H1 (cell line): Measurements from ENCODE around the gene GTSF1L. TPM values are rescaled to one million over a fixed set of nuclear protein-coding genes. Genes with fewer than 3 reads are reported as not detected.

Experiments
- CTCF ChIA-PET: fragments of 300-600 bp; sonication (Branson Sonifier 250); formaldehyde crosslinking; loops from one replicate; lab custom pipeline; 2021; ENCODE audit not compliant: partially characterized antibody; lab: Charles Lee
- POLR2A ChIA-PET: fragments of 300-600 bp; sonication (Branson Sonifier 250); formaldehyde crosslinking; loops from one replicate; lab custom pipeline; 2021; ENCODE audit warnings: inconsistent platforms; ENCODE audit not compliant: partially characterized antibody; lab: Charles Lee
- DNase-seq, 2 experiments: peaks; one replicate each; pipeline versions ENCODE4 v3.0.0 to v3.0.0-alpha.2; 2010 to 2022; ENCODE audit warnings: low spot score in 2 of 2, low read depth in 1 of 2, mixed read lengths in 1 of 2
- FAIRE-seq: peaks from 2 replicates; lab custom pipeline; 2011; peaks lifted over from hg19 to GRCh38; lab: Jason Lieb, UNC
- H2AFZ ChIP-seq: 2 replicates; pipeline ENCODE4 v1.8.1; 2012; ENCODE audit warnings: low read length, inconsistent platforms
- H2AK5ac ChIP-seq: 2 replicates; pipeline ENCODE4 v1.6.1; 2013; ENCODE audit warnings: low read depth, low read length
- H2BK120ac ChIP-seq: replicated peaks from 2 replicates; pipeline ENCODE3; 2013; ENCODE audit warnings: low read depth, low read length, inconsistent platforms
- H2BK12ac ChIP-seq: 2 replicates; pipeline ENCODE4 v1.6.1; 2013; ENCODE audit warnings: low read depth, low read length
- H2BK15ac ChIP-seq: 2 replicates; pipeline ENCODE4 v1.6.1; 2013; ENCODE audit warnings: low read length
- H2BK20ac ChIP-seq: 2 replicates; pipeline ENCODE4 v1.6.1; 2013; ENCODE audit warnings: low read length
- H2BK5ac ChIP-seq: 2 replicates; pipeline ENCODE4 v1.6.1; 2013; ENCODE audit warnings: low read depth, low read length
- H3K14ac ChIP-seq: 2 replicates; pipeline ENCODE4 v1.6.1; 2013; ENCODE audit warnings: inconsistent platforms; ENCODE audit not compliant: insufficient read length
- H3K18ac ChIP-seq: 2 replicates; pipeline ENCODE4 v1.6.1; 2013; ENCODE audit warnings: low read length; ENCODE audit errors: extremely low read depth
- H3K23ac ChIP-seq: 2 replicates; pipeline ENCODE4 v1.6.1; 2013; ENCODE audit warnings: inconsistent platforms; ENCODE audit not compliant: insufficient read length
- H3K23me2 ChIP-seq: 2 replicates; pipeline ENCODE4 v1.6.1; 2013; ENCODE audit warnings: low read depth, low read length
- H3K27ac ChIP-seq: 2 replicates; pipeline ENCODE4 v1.6.1; 2011; ENCODE audit warnings: low read depth, low read length, inconsistent platforms
- H3K27me3 ChIP-seq, 4 experiments: replicated peaks in 1 of 4; 1 replicate in 1 of 4; 2 replicates in 3 of 4; pipeline versions ENCODE4 v1.6.1 to v1.8.1; 2011 to 2013; ENCODE audit warnings: low read length in 3 of 4, mild to moderate bottlenecking in 3 of 4, inconsistent platforms in 2 of 4, mixed read lengths in 2 of 4, moderate library complexity in 1 of 4; ENCODE audit not compliant: control insufficient read depth in 3 of 4, insufficient read depth in 3 of 4; ENCODE audit errors: extremely low read depth in 1 of 4
- H3K36me3 ChIP-seq, 4 experiments: 2 replicates each; pipeline versions ENCODE4 v1.6.1 to v1.8.1; 2011 to 2013; ENCODE audit warnings: mild to moderate bottlenecking in 4 of 4, low read length in 3 of 4, moderate library complexity in 2 of 4, control low read depth in 1 of 4, inconsistent platforms in 1 of 4; ENCODE audit not compliant: insufficient read depth in 4 of 4, control insufficient read depth in 2 of 4
- H3K4ac ChIP-seq: replicated peaks from 2 replicates; pipeline ENCODE3; 2013; ENCODE audit warnings: low read length, low read depth, mixed read lengths, inconsistent platforms; ENCODE audit not compliant: insufficient read length
- H3K4me1 ChIP-seq, 4 experiments: replicated peaks in 1 of 4; 1 replicate in 1 of 4; 2 replicates in 3 of 4; pipeline versions ENCODE4 v1.6.1 to v1.8.1; 2011 to 2013; ENCODE audit warnings: low read length in 3 of 4, inconsistent platforms in 2 of 4, mixed read lengths in 1 of 4; ENCODE audit not compliant: insufficient read depth in 4 of 4, control insufficient read depth in 3 of 4
- H3K4me2 ChIP-seq, 2 experiments: 2 replicates each; pipeline versions ENCODE4 v1.6.1 to v1.8.1; 2011 to 2013; ENCODE audit warnings: low read depth in 2 of 2, low read length in 2 of 2, control low read depth in 1 of 2, inconsistent platforms in 1 of 2, mild to moderate bottlenecking in 1 of 2; ENCODE audit not compliant: insufficient read depth in 1 of 2
- H3K4me3 ChIP-seq, 4 experiments: fragments of 200-600, 300-600 bp in 1 of 4; sonication (generic), shearing (Covaris generic), sonication (Bioruptor Twin) in 1 of 4; 2 replicates each; pipeline versions ENCODE4 v1.5.1 to v1.8.1; 2011 to 2016; ENCODE audit warnings: low read length in 4 of 4, low read depth in 3 of 4, control low read depth in 2 of 4, inconsistent platforms in 2 of 4, mild to moderate bottlenecking in 2 of 4, mixed read lengths in 1 of 4, moderate library complexity in 1 of 4; ENCODE audit not compliant: insufficient read depth in 2 of 4; ENCODE audit errors: extremely low read depth in 1 of 4
- H3K56ac ChIP-seq: replicated peaks from 2 replicates; pipeline ENCODE3; 2013; ENCODE audit warnings: low read depth, mild to moderate bottlenecking, mixed read lengths, low read length, inconsistent platforms; ENCODE audit not compliant: insufficient read length
- H3K79me1 ChIP-seq: 2 replicates; pipeline ENCODE4 v1.6.1; 2013; ENCODE audit warnings: low read depth, low read length, control low read depth
- H3K79me2 ChIP-seq, 2 experiments: 2 replicates each; pipeline versions ENCODE4 v1.6.1 to v1.8.1; 2012 to 2013; ENCODE audit warnings: low read length in 2 of 2, mild to moderate bottlenecking in 2 of 2, inconsistent platforms in 1 of 2; ENCODE audit not compliant: insufficient read depth in 2 of 2, control insufficient read depth in 1 of 2
- H3K9ac ChIP-seq, 4 experiments: replicated peaks in 1 of 4; 1 replicate in 1 of 4; 2 replicates in 3 of 4; pipeline versions ENCODE4 v1.6.1 to v1.8.1; 2011 to 2013; ENCODE audit warnings: low read depth in 3 of 4, low read length in 3 of 4, control low read depth in 2 of 4, mild to moderate bottlenecking in 2 of 4, moderate library complexity in 2 of 4, inconsistent platforms in 1 of 4; ENCODE audit errors: extremely low read depth in 1 of 4
- H3K9me3 ChIP-seq, 2 experiments: 2 replicates each; pipeline versions ENCODE4 v1.6.1 to v1.8.1; 2012 to 2013; ENCODE audit warnings: mild to moderate bottlenecking in 2 of 2, moderate library complexity in 2 of 2, control low read depth in 1 of 2, inconsistent platforms in 1 of 2, low read depth in 1 of 2, low read length in 1 of 2, mixed read lengths in 1 of 2; ENCODE audit not compliant: insufficient read depth in 2 of 2
- H4K20me1 ChIP-seq, 2 experiments: replicated peaks in 1 of 2; 2 replicates each; pipeline versions ENCODE3 to v1.8.1; 2011 to 2013; ENCODE audit warnings: inconsistent platforms in 2 of 2, low read length in 2 of 2, mild to moderate bottlenecking in 1 of 2; ENCODE audit not compliant: insufficient read depth in 2 of 2, control insufficient read depth in 1 of 2
- H4K5ac ChIP-seq: 2 replicates; pipeline ENCODE4 v1.6.1; 2013; ENCODE audit warnings: low read length, low read depth, mixed read lengths, inconsistent platforms; ENCODE audit not compliant: insufficient read length
- H4K8ac ChIP-seq: 2 replicates; pipeline ENCODE4 v1.8.0; 2013; ENCODE audit warnings: mild to moderate bottlenecking, moderate library complexity, low read length, inconsistent platforms; ENCODE audit not compliant: insufficient read depth; ENCODE audit errors: extremely low read depth
- H4K91ac ChIP-seq: replicated peaks from 2 replicates; pipeline ENCODE3; 2013; ENCODE audit warnings: low read length, mixed read lengths, inconsistent platforms; ENCODE audit not compliant: insufficient read length
- BRCA1 ChIP-seq: IDR thresholded peaks from 2 replicates; pipeline ENCODE4 v1.6.1; 2012; ENCODE audit warnings: low read depth, low read length, improper control_type of control experiment
- CHD1 ChIP-seq: IDR thresholded peaks from 2 replicates; pipeline ENCODE4 v1.6.1; 2012; ENCODE audit warnings: low read depth, low read length, improper control_type of control experiment
- POU5F1 ChIP-seq: IDR thresholded peaks from 2 replicates; pipeline ENCODE4 v1.6.1; 2011; ENCODE audit warnings: low read depth, mild to moderate bottlenecking, low read length, moderate library complexity
- RBBP5 ChIP-seq: IDR thresholded peaks from 2 replicates; pipeline ENCODE4 v1.7.1; 2012; ENCODE audit warnings: low read depth, mild to moderate bottlenecking, inconsistent platforms, low read length, moderate library complexity, borderline replicate concordance
- SIN3A ChIP-seq, 2 experiments: IDR thresholded peaks in 1 of 2; conservative IDR thresholded peaks in 1 of 2; 2 replicates each; pipeline ENCODE4 v1.6.1; 2011 to 2012; ENCODE audit warnings: low read length in 2 of 2, improper control_type of control experiment in 1 of 2, low read depth in 1 of 2, mild to moderate bottlenecking in 1 of 2
- WGBS, 2 experiments: shearing (Covaris generic) in 1 of 2; methylation state at CpG; one replicate each; pipeline versions ENCODE4 v1.1.6 to v1.1.7; 2013 to 2015; ENCODE audit warnings: low lambda C conversion rate in 2 of 2, mixed read lengths in 2 of 2, inconsistent platforms in 1 of 2, low coverage in 1 of 2, missing lambda C conversion rate in 1 of 2; ENCODE audit not compliant: insufficient replicate concordance in 2 of 2, insufficient coverage in 1 of 2, insufficient read length in 1 of 2; ENCODE audit errors: extremely low coverage in 1 of 2, missing lambda C conversion rate in 1 of 2; 5-methylcytosine and 5-hydroxymethylcytosine counted together
- polyA plus RNA-seq, 7 experiments: library from polyadenylated mRNA; depleted of rRNA in 3 of 7; stranded (reverse) in 5 of 7; unstranded in 2 of 7; fragments of >200 nt in 5 of 7; fragments of 200-250 nt in 2 of 7; gene quantifications; 1 replicate in 5 of 7; 2 replicates in 1 of 7; 4 replicates in 1 of 7; pipeline versions ENCODE4 v1.2.1 to v1.2.3, GENCODE V29; 2011 to 2013; ENCODE audit warnings: missing spikeins in 2 of 7, mixed read lengths in 2 of 7
- total RNA-seq: library from RNA; stranded (reverse); fragmentation: NEBNext Ultra II Directional; extraction: Animal tissue kit (Norgen Biotek cat#: 25700); gene quantifications from 2 replicates; pipeline ENCODE4 v1.2.1, GENCODE V29; 2021
- TF ChIP-seq, protein P1 (sequence below): IDR thresholded peaks from 2 replicates; pipeline ENCODE4 v1.6.1; 2011; ENCODE audit warnings: low read depth, mild to moderate bottlenecking, low read length; ENCODE audit not compliant: insufficient read depth
- TF ChIP-seq, protein P2 (sequence below): IDR thresholded peaks from 2 replicates; pipeline ENCODE4 v1.6.1; 2012; ENCODE audit warnings: inconsistent platforms
- TF ChIP-seq, protein P3 (sequence below), 3 experiments: IDR thresholded peaks; 1 replicate in 2 of 3; 2 replicates in 1 of 3; pipeline versions ENCODE4 v1.5.1 to v1.6.1; 2011; ENCODE audit warnings: low read length in 3 of 3, mild to moderate bottlenecking in 3 of 3, inconsistent platforms in 2 of 3, low read depth in 1 of 3, moderate library complexity in 1 of 3; ENCODE audit not compliant: insufficient read depth in 1 of 3; ENCODE audit errors: control extremely low read depth in 1 of 3

The GTSF1L gene
- total and polyA plus RNA-seq, 2 of the 8 experiments (the other 6 are each of a cell fraction or from before 2014, with no cell fraction given) = not detected

DNA sequence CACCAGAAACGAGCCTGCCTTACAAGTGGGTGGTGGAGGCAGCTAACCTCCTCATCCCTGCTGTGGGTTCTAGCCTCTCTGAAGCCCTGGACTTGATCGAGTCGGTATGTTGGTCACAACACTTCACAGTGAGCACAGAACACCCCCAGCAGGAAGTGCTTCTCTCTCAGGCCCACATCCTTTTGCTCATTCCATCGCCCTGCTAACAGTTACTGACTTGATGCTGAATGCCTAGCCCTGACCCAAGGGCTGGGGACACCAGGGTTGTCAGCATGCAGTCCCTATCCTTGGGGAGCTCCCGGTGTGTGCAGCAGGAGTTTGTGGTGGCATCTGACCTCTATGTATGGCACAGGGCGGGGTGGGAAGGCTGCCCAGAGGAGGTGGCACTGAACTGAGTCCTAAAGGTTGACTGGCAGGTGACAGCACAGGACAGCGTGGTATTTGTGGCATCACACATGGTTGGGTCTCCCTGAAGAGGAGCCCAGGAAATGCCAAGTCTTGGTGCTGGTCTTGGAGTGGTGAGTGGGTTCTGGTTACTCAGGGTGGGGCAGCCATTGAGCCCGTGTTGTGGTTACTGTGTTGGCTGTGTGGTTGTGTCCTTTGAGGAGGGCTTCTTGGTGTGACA is 26.7 kb downstream of the GTSF1L start:
- Histone ChIP-seq H2BK5ac (no peak overlapping the region), H4K20me1 (peaks cover 3 to 11% of the 10 kb centered on the region in 2 experiments), H3K79me1 (no peaks in the 10 kb centered on the region; the same call in 1 of the 2 replicates), H2BK15ac (no peak overlapping the region), H3K27me3 (no peaks in the 10 kb centered on the region), H3K36me3 (peaks cover 20 to 50% (median 42%) of the 10 kb centered on the region in 4 experiments; a peak in 7 of 8 replicates), H3K4me1 (no peaks in the 10 kb centered on the region), H4K91ac (no peak overlapping the region), H2BK12ac (no peak overlapping the region), H3K9me3 (no peaks in the 10 kb centered on the region), H3K79me2 (no peaks in the 10 kb centered on the region; a peak in 1 of 4 replicates), H3K4me2 (no peak overlapping the region), H3K23ac (no peak overlapping the region), H3K56ac (no peak overlapping the region), H3K14ac (no peak overlapping the region), H3K18ac (no peak overlapping the region), H3K23me2 (no peaks in the 10 kb centered on the region), H2AK5ac (no peak overlapping the region), H3K9ac (no peak overlapping the region), H2BK20ac (no peak overlapping the region), H2AFZ (no peak overlapping the region), H4K5ac (no peak overlapping the region), H3K27ac (no peak overlapping the region), H4K8ac (no peak overlapping the region), H3K4ac (no peak overlapping the region), H2BK120ac (no peak overlapping the region), H3K4me3 (no peak overlapping the region)
- no peak for DNase-seq
- CTCF ChIA-PET = interaction anchor here (2.3 kb wide), 1 partner anchor 8 kb away, joined by 13 read pairs; no protein-coding TSS in a partner anchor
- POLR2A ChIA-PET = interaction anchor here (2.4 kb wide), 1 partner anchor 32 kb away, joined by 8 read pairs; no protein-coding TSS in a partner anchor
- TF ChIP-seq SIN3A (conservative IDR thresholded peaks at IDR 0.05 in 1 of 2, IDR thresholded peaks at IDR 0.05 in 1 of 2; ENCODE audit: low read depth in 1 of 2, low read length in 2 of 2) (no peak), RBBP5 (no peak), BRCA1 (no peak), CHD1 (no peak), POU5F1 (no peak)
- TF ChIP-seq, protein P1, sequence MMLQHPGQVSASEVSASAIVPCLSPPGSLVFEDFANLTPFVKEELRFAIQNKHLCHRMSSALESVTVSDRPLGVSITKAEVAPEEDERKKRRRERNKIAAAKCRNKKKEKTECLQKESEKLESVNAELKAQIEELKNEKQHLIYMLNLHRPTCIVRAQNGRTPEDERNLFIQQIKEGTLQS = no peak
- TF ChIP-seq, protein P2, sequence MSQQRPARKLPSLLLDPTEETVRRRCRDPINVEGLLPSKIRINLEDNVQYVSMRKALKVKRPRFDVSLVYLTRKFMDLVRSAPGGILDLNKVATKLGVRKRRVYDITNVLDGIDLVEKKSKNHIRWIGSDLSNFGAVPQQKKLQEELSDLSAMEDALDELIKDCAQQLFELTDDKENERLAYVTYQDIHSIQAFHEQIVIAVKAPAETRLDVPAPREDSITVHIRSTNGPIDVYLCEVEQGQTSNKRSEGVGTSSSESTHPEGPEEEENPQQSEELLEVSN = no peak
- TF ChIP-seq, protein P3, sequence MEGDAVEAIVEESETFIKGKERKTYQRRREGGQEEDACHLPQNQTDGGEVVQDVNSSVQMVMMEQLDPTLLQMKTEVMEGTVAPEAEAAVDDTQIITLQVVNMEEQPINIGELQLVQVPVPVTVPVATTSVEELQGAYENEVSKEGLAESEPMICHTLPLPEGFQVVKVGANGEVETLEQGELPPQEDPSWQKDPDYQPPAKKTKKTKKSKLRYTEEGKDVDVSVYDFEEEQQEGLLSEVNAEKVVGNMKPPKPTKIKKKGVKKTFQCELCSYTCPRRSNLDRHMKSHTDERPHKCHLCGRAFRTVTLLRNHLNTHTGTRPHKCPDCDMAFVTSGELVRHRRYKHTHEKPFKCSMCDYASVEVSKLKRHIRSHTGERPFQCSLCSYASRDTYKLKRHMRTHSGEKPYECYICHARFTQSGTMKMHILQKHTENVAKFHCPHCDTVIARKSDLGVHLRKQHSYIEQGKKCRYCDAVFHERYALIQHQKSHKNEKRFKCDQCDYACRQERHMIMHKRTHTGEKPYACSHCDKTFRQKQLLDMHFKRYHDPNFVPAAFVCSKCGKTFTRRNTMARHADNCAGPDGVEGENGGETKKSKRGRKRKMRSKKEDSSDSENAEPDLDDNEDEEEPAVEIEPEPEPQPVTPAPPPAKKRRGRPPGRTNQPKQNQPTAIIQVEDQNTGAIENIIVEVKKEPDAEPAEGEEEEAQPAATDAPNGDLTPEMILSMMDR (IDR thresholded peaks at IDR 0.05; ENCODE audit: control extremely low read depth in 1 of 3, insufficient read depth in 1 of 3, low read depth in 1 of 3, low read length in 3 of 3) = no peak
- no peak for FAIRE-seq
- WGBS, 2 experiments = 91% methylated on average over 8 of the region's 8 CpGs; no CpG with 5 or more reads in 1 of the 2 experiments
